DND-41 (cell line): ENCODE results near the gene POU2AF3.
"Not testable (repeated sequence)": the region's sequence is repeated elsewhere in the genome, so short reads cannot be mapped to it uniquely, and the experiment has no call there.

Experiments used
- ATAC-seq: fragments of 200-7000 bp; cut with Tn5 transposase; 3 replicates; pipeline ENCODE4 v1.9.1; 2021; ENCODE audit warnings: low read depth; ENCODE audit not compliant: insufficient read depth
- DNase-seq: peaks from one replicate; pipeline ENCODE4 v3.0.0-alpha.2; 2020
- H2AFZ ChIP-seq: 2 replicates; pipeline ENCODE4 v1.6.0; 2012; ENCODE audit warnings: low read depth, low read length
- H3K27ac ChIP-seq: 2 replicates; pipeline ENCODE4 v1.5.1; 2012; ENCODE audit warnings: low read length, inconsistent platforms
- H3K27me3 ChIP-seq: fragments of 200-600 bp; sonication (generic); 2 replicates; pipeline ENCODE4 v1.6.0; 2012; ENCODE audit warnings: low read length, mild to moderate bottlenecking, inconsistent platforms; ENCODE audit not compliant: insufficient read depth, poor library complexity
- H3K36me3 ChIP-seq: 2 replicates; pipeline ENCODE4 v1.5.1; 2012; ENCODE audit warnings: low read length, inconsistent platforms; ENCODE audit not compliant: insufficient read depth
- H3K4me1 ChIP-seq: 2 replicates; pipeline ENCODE4 v1.5.1; 2012; ENCODE audit warnings: mild to moderate bottlenecking, low read length; ENCODE audit not compliant: insufficient read depth
- H3K4me2 ChIP-seq: 2 replicates; pipeline ENCODE4 v1.6.0; 2012; ENCODE audit warnings: mild to moderate bottlenecking, moderate library complexity, low read length, inconsistent platforms; ENCODE audit not compliant: insufficient read depth
- H3K4me3 ChIP-seq, 2 experiments: fragments of 200-600 bp in 1 of 2; shearing (Covaris generic) in 1 of 2; 2 replicates each; pipeline ENCODE4 v1.5.1; 2012 to 2016; ENCODE audit warnings: inconsistent platforms in 2 of 2, low read length in 2 of 2, mild to moderate bottlenecking in 2 of 2, low read depth in 1 of 2, moderate library complexity in 1 of 2
- H3K79me2 ChIP-seq: 2 replicates; pipeline ENCODE4 v1.6.0; 2012; ENCODE audit warnings: low read length, inconsistent platforms; ENCODE audit not compliant: insufficient read depth
- H3K9ac ChIP-seq: 2 replicates; pipeline ENCODE4 v1.6.0; 2012; ENCODE audit warnings: low read depth, mild to moderate bottlenecking, inconsistent platforms, low read length, moderate library complexity
- H3K9me3 ChIP-seq: 2 replicates; pipeline ENCODE4 v1.5.1; 2012; ENCODE audit warnings: low read length, moderate library complexity, mild to moderate bottlenecking, inconsistent platforms; ENCODE audit not compliant: insufficient read depth, severe bottlenecking
- H4K20me1 ChIP-seq: 2 replicates; pipeline ENCODE4 v1.6.0; 2012; ENCODE audit warnings: low read length; ENCODE audit not compliant: insufficient read depth
- CTCF ChIP-seq: IDR thresholded peaks from 2 replicates; pipeline ENCODE4 v1.5.1; 2012; ENCODE audit warnings: borderline replicate concordance, low read length, moderate library complexity, mild to moderate bottlenecking; ENCODE audit not compliant: poor library complexity, severe bottlenecking; ENCODE audit errors: extremely low read depth
- EZH2 ChIP-seq: IDR thresholded peaks from 3 replicates; pipeline ENCODE4 v1.6.1; 2012; ENCODE audit warnings: borderline replicate concordance, low read depth, mild to moderate bottlenecking, moderate library complexity, low read length, inconsistent platforms; ENCODE audit not compliant: severe bottlenecking

POU2AF3 gene

GRCh38 chr11:111283945-111284481 is 14.3 kb upstream of the POU2AF3 start:
- no peak for ATAC-seq
- no peak overlapping the region for H3K4me3 ChIP-seq
- H4K20me1 ChIP-seq, result no peaks in the 10 kb centered on the region
- H3K9ac ChIP-seq, result no peak overlapping the region
- no peaks in the 10 kb centered on the region for H3K36me3 ChIP-seq
- H2AFZ ChIP-seq, result no peak overlapping the region
- no peak overlapping the region for H3K4me2 ChIP-seq
- H3K9me3 ChIP-seq, result no peaks in the 10 kb centered on the region
- no peak overlapping the region for H3K27ac ChIP-seq
- peaks cover 5% of the 10 kb centered on the region for H3K27me3 ChIP-seq
- no peak for DNase-seq
- H3K4me1 ChIP-seq, result no peaks in the 10 kb centered on the region
- TF ChIP-seq CTCF, result no peak
- TF ChIP-seq EZH2, result no peak
- no peaks in the 10 kb centered on the region for H3K79me2 ChIP-seq

- ATAC-seq (no peak), DNase-seq (no peak)
- Histone ChIP-seq H3K4me1 (no peaks in the 10 kb centered on the region), H3K9ac (no peak overlapping the region), H3K27ac (no peak overlapping the region), H3K4me3 (no peak overlapping the region), H2AFZ (no peak overlapping the region), H3K36me3 (no peaks in the 10 kb centered on the region), H3K4me2 (no peak overlapping the region), H3K27me3 (peaks cover 1% of the 10 kb centered on the region), H3K79me2 (no peaks in the 10 kb centered on the region), H3K9me3 (no peaks in the 10 kb centered on the region), H4K20me1 (no peaks in the 10 kb centered on the region)
- TF ChIP-seq EZH2 (no peak), CTCF (no peak)
These were observed 12.9 kb upstream of the POU2AF3 start for GRCh38 chr11:111285189-111286091.

DNA sequence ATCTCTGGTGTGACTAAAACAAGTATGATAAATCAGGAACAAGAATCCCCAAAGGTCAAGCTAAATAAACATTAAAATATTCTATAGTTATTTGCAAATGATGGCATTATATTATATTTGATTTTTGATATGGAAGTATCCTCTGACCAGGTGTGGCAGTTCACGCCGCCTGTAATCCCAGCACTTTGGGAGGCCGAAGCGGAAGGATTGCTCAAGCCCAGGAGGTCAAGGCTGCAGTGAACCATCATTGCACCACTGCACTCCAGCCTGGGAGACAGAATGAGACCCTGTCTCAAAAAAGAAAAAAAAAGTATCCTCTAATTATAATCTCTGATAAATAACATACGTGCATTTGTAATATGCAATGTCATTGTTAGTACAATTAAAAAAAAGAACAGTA is 6.6 kb upstream of the POU2AF3 start:
- no peaks in the 10 kb centered on the region for H4K20me1 ChIP-seq
- DNase-seq, result no peak
- no peak overlapping the region for H3K4me3 ChIP-seq
- no peaks in the 10 kb centered on the region for H3K79me2 ChIP-seq
- no peaks in the 10 kb centered on the region for H3K27me3 ChIP-seq
- H2AFZ ChIP-seq, result no peak overlapping the region
- H3K4me1 ChIP-seq, result no peaks in the 10 kb centered on the region
- H3K9me3 ChIP-seq, result no peaks in the 10 kb centered on the region
- no peak overlapping the region for H3K4me2 ChIP-seq
- H3K27ac ChIP-seq, result no peak overlapping the region
- ATAC-seq, result no peak
- no peak overlapping the region for H3K9ac ChIP-seq
- H3K36me3 ChIP-seq, result no peaks in the 10 kb centered on the region
- TF ChIP-seq CTCF (no peak), EZH2 (no peak)

DNA sequence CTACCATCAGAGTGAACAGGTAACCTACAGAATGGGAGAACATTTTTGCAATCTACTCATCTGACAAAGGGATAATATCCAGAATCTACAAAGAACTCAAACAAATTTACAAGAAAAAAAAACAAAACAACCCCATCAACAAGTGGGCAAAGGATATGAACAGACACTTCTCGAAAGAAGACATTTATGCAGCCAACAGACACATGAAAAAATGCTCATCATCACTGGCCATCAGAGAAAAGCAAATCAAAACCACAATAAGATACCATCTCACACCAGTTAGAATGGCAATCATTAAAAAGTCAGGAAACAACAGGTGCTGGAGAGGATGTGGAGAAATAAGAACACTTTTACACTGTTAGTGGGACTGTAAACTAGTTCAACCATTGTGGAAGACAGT is 5.9 kb upstream of the POU2AF3 start:
- not testable (repeated sequence) for H3K9ac ChIP-seq, H3K79me2 ChIP-seq, ATAC-seq, H3K9me3 ChIP-seq, H3K36me3 ChIP-seq, H3K27ac ChIP-seq, H4K20me1 ChIP-seq, H3K4me3 ChIP-seq, H2AFZ ChIP-seq, H3K4me2 ChIP-seq, H3K4me1 ChIP-seq, H3K27me3 ChIP-seq, DNase-seq
